ENCODE results near the gene HPCA.
A peak's percentile ranks its signal among the peaks of the same experiment; 100 is the strongest.
"Not testable (repeated sequence)": the region's sequence is repeated elsewhere in the genome, so short reads cannot be mapped to it uniquely, and the experiment has no call there.

HPCA gene

DNA sequence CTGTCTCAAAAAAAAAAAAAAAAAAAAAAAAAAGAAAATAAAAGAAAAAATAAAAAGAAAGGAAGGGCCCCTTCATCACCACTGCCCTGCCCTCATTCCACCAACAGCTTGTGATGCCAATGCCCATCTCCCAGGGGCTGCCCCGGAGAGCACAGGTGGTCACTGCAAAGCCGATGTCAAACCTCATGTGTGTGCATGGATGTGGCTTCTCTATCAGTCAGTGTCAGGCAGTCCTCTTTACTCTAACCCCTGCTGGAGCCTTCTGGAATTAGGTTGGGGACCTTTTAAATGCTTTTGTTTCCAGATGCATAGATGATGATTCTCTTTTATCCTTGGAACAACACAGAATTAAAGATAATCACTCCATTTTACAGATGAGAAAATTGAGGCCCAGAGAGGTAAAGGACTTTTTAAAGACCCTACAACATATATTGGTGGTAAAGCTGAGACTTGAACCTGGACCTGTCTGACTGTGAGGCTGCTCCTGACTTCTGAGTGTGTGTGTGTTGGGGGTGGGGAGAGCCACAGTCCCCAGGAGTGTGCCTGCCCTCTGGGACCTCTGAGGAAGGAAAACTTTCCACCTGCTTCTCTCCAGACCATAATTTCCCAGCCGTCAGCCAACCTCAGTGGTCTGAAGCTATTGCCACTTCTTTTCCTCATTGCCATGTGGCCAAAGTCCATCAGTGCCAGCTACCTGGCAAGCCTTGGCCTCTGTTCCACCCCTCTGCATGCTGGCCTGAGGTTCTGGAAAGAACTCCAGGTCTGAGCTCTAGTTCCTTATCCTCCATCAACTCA, 17.9 kb downstream of the HPCA start:
- no peak for DNase-seq

DNA sequence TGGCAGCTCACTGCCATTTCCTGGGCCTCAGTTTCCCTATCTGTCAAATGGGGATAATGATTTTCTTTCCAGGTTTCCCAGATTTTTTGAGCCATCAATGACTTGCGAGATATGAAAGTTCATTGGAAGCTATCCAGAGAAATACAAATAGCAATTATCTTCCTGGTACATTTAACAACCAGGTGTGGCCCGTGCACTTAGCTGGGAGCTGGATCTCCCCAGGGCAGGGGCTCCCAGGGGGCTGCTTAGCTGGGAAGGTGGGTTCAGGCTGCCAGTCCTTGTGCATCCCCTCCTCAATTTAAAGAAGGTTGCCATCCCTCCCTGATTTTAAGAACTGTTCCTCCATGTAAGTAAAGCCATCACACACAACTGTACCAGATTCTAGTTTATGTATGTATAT, 18.5 kb downstream of the HPCA start:
- no peak for DNase-seq

DNA sequence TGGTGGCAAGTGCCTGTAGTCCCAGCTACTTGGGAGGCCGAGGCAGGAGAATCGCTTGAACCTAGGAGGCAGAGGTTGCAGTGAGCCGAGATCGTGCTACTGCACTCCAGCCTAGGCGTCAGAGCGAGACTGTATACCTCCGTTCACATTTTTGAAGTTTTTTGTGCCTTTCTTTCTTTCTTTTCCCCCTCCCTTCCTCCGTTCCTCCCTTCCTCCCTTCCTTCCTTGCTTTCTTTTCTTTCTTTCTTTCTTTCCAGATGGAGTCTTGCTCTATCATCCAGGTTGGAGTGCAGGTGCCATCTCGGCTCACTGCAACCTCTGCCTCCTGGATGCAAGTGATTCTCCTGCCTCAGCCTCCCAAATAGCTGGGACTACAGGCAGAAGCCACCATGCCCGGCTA, 19.3 kb downstream of the HPCA start:
- not testable (repeated sequence) for DNase-seq

DNA sequence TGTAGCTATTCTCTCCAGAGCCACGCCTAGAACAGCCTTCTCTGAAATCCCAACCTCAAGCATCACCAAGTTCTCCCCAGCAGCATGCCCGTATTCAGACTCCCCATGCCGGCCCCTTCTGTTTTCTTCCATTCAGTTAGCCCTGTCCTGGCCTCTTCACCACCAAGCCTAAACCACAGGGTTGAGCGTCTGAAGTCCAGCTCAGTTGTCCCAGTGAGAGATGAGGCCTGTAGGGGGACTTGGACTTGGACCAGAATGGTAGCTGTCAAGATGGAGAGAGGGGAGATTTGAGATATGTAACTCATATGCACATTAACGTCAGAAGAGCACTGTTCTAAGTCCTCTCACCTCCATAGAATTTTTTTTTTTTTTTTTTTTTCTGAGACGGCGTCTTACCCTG, 20.4 kb downstream of the HPCA start:
- no peak for DNase-seq

DNA sequence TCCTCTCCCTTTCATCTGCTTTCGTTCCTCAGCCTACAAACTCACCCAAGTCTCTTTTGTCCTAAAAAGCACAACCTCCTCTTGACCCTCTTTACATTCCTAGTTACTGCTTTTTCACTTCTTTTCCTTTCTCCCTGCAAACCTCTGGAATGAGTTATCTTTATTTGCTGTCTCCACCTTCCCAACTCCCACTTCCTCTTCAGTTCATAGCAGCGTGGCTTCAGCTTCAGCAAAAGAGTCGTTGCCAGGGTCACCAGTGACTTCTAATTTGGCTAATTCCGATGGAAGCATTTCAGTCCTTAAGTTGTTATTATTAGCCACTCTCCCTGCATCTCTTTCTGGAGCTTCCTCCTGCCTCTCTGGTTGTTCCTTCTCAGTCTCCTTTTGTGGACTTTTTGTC, 21.1 kb downstream of the HPCA start:
- DNase-seq: no peak

DNA sequence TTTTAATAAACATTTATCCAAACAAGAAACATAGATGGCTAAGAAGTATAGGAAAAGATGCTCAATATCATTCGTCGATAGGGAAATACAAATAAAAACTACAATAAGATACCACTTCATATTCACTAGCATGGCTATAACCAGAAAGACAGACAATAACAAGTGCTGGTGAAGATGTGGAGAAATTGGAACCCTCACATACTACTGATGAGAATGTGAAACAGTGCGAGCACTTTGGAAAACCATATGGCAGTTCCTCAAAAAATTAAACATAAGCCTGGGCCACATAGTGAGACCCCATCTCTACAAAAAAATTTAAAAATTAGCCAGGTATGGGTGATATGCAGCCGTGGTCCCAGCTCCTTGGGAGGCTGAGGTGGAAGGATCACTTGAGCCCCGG, 24.0 kb downstream of the HPCA start:
- DNase-seq: no peak

DNA sequence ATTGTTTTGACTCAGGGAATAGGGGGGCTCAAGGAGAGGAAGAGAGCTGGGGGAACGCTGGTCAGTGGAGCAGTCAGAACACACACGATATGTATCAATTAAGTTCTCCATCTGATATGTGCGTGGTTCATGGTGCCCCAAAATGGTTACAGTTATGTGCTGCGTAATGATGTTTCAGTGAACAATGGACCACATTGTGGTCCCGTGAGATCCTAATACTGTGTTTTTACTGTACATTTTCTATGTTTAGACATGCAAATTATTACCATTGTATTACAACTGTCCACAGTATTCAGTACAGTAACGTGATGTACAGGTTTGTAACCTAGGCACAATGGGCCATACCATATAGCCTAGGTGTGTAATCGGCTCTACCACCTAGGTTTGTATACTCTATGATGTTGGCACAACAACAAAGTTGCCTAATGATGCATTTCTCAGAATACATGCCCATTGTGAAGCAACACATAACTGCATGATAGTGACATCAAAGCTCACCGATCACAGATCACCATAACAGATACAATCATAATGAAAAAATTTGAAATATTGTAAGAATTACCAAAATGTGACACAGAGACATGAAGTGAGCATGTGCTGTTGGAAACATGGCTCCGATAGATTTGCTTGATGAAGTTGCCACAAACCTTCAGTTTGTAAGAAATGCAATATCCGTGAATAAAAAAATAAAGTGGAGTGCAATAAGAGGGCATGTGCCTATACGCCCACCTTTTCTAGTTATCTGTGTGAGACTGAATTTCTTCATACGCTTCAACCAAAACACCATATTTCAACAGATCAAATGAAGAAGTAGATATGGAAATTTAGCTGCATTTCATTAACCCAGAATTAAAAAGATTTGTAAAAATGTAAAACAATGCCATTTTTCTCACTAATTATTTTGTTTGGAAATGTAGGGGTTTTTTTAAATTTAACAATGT, 29.7 kb downstream of the HPCA start:
- no peak for DNase-seq

DNA sequence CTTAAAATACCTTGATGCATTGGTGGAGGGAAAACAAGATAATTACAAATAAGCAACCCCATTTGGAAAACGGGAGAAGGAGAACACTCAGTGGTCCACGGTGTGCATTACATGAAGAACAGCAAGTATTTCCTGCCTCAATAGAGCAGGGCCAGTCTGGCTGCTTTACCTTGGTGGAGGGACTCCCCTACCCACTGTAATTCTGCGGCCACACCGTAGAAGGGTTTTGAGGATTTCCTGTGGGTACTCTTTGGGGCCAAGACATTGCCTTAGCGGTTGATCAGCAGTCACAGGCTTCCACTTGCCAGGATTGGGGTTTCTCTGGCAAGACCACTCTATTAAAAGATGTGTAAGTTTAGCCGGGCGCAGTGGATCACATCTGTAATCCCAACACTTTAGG, 31.2 kb downstream of the HPCA start:
- no peak for DNase-seq

DNA sequence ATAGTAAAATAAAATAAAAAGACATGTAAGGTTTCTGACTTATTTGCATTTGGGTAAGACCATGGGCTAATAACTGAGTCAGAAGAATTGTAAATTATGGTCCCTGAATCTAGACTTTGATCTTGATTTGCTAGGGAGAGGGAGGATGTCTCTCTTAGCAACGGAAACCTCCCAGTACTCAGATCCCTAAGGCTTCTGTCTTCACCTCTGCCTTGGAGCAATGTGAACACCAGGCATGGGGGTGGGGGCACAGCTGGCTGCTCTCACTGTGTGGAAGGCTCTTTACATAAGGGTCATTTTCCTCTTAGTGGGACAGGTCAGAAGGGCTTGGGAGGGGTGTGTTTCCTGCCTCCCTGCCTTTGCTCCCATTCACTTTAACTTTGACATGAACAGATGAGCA, 31.9 kb downstream of the HPCA start:
- no peak for DNase-seq

DNA sequence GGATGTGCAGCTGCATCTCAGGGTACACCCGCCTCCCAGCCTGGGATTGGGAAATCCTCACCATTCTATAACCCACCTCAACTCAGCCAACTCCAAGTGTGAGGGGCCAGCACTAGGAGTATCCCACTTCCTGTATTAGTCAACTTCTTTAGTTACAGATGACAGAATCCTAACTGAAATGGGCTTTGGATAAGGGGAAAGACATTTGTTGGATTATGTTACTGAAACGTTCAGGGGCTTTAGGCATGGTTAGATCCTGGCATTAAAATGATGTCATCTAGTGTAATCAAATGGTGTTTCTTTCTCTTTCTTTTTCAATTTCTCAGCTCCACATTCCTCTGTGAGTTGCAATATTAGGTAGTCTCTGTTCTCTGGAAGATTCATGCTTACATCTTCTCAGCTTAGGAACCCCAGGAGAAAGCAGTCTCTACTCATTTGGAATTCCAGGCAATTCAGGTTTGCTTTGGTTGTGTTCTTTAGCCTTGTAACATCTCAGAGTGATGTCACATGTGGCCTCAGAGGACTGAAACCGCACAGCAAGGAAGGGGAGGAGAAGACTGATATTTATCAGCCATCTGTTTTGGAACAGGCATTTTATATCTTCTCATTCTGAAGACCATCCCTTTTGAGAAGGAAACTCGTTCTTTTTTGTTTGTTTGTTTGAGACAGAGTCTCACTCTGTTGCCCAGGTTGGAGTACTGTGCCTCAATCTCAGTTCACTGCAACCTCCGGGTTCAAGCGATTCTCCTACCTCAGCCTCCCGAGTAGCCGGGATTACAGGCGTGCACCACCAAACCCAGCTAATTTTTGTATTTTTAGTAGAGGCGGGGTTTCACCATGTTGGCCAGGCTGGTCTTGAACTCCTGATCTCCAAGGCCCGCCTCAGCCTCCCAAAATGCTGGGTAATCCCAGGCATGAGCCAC, 33.8 kb downstream of the HPCA start:
- DNase-seq: no peak

DNA sequence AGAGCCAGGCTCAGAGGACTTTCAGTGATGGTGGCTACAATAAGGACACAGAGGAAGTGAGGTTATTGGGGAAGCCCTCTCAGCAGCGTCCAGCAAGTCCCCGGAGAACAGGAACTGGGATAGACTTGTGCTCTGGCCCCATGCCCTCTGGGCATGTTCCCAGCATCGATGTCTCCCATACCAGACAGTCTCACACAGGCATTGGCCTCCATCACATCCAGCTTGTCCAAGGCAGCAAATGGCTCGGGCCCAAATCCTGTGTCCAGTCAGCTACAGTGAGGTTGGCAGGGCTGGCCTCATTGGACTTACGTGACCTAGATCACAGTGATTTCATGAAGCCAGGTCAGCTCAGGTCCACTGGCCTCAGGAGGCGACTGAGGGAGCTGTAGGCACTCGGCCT, 34.5 kb downstream of the HPCA start:
- no peak for DNase-seq

DNA sequence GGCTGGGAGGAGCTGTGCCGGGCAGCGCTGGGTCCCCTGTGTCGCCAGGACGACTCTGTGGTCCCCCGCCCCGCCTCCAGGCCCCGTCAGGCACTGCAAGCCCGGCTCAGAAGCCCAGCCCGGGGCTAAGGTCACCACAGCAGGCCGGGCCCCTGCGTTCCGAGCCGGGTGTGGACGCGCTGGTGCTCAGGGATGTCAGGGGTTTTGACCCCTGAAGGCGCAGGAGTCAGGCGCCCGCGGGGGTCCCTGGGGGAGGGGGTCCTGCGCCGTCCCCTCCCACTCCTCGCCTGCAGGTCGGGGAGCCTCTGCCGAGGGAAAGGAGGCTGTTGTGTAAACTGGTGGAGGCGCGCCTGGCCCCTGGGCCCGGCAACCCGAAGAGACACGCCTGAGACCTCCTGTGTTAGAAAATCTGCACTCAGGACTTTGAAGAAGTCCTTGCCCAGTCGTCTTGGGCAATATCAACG, 38.6 kb downstream of the HPCA start:
- peak; percentile 37 for DNase-seq

DNA sequence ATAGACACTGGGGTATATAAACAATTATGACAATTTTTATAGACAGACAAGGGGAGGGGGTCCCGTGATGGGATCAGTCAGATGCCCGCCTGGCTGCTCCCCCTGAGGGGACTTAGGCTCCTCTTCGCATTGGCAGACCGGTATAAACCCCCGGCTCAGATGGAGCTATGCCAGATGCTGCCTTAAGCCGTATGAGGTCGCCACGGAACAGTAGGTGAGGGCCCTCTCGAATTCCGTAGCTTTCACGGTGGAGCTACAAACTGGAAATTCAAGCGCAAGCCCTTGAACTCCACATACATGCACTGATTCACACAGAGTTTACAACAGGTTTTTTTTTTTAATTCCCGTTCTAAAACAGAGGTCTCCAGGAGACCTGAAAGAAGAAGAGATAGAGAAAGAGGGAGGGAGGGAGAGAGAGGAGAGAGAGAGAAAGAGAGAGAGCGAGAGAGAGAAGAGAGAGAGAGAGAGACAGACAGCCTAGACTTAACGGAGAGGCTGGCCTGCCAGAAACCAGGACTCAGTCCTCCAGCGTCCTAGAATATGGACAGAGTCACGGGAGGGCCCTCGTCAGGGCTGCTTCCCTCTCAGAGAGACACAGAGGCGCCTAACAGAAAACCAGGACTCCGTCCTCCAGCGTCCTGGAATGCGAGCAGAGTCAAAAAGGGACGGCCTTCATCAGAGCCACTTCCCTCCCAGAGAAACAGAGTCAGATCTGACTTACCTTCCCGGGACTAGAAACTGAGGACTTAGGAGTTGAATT, 39.3 kb downstream of the HPCA start:
- peak; percentile 36 for DNase-seq

DNA sequence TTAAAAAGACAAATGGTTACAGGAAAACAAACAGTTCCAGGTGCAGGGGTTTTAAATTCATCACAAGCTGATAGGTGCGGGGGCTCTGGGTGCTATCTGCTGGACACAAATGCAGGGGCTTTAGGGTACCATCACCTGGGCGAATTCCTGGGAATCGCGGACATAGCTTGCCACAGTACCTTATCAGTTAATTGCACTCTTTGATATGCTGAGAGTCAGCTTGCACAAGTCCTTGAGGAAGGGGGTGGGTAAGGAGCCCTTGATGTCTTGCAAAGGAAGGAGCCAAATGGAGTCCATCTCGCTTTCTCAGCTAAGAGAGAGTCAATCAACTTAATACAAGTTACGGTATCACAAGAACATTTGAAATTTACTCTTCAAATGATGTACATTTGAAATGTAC, 40.3 kb downstream of the HPCA start:
- DNase-seq: no peak

DNA sequence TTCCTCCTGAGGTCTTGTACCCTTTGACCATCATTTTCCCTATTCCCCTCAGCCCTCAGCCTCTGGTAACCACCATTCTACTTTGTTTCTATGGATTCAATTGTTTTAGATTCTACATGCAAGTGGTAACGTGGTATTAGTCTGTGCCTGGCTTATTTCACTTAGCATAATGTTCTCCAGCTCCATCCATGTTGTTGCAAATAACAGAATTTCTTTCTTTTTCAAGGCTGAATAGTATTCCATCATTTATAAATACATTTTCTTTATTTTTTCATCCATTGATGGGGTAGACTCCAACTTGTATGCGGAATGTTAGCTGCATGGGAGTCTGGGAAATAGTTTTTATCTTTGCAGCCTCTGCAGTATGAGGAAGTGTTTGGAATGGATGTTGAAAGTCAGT, 41.1 kb downstream of the HPCA start:
- DNase-seq: no peak

DNA sequence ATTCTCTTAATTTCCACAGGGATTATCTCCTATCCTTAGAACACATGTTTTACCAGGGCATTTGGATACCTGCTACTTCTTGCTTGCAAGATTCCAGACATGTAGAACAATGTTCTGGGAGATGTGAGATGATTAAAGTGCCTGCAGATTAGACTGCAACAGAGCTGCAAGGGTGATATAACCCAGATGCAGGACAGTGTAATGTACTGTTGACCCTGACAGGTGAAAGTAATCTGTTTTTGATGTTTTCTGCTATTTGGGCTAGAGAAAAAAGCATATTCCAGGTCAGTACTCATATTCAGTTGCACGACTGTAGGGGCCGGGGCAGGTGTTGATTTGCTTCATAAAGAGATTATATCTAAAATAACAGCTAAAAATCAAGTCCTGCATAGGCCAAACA, 42.0 kb downstream of the HPCA start:
- no peak for DNase-seq

DNA sequence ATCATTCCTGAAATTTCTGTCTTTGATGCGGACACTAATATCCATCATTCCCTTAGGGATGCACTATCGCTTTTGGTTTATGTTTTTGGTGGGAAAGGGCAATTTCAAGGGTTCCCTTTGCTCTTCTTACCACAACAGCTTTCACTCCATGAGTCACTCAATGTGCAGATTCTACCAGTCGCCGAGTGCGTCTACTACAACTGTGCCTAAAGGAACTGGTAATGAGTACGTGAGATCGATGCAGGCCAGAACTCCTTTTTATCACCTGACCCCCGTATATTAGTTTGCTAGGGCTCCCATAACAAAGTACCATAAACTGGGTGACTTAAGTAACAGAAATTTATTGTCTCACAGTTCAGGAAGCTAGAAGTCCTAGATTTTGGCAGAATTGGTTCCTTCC, 42.4 kb downstream of the HPCA start:
- DNase-seq: no peak

DNA sequence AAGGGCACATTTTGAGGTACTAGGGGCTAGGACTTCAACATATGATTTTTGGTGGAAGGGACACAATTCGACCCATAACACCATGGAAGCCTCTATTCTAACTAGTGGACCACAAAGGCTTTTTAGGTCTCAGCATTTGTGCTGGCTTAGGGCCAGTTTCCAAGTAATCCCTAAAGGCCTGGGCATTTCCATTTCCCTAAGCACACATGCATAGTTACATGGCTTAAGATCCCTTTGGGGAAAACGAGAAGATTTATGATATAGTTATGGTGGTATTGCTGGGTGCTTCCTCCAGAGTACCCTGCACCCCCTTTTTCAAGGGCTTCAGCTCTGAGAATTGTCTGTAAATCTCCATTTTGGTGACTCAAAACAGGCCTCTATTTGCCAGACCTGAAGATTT, 43.1 kb downstream of the HPCA start:
- DNase-seq: no peak

DNA sequence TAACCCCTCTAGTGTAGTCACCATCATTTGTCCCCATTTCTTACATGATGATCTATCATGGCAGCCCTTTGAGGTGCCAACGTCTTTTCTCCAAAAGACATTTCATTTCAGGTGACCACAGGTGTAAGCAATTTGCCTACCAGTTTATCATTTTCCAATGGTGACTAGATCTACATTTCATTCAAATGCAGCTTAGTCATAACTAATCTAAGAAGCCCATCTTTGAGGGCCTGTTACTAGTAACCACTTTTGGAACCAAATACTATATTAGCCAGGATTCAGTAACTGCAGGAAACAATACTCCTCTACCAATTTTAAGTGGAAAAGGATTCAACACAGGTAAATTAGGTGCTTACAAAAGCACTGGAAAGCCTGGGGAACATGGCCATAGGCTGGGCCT, 45.5 kb downstream of the HPCA start:
- DNase-seq: no peak

DNA sequence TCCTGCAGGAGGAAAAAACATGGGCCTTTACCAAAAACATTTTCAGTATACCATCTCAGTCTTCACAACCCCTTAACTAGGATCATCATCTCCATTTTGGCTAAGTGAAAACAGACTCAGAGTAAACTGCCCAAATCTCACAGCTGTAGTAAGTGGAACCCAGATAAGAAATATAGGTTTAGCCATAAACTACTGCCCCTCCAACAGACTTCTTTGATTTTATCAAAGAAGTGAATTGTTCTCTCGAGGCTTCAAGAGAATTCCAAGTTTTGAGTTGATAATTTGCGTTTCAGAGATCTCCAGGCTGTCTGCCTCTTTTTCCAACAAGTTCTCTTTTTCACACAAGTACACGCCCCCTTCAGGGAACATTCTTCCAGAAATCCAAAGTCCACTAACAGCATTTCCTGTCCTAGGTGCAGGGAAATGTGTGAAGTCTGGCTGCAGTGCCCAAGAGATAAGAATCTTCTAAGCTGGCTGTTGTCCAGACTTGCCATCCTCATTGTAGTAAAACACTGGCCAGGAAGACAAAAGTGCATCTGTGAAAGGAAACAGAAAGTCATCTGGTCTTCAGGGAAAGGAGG, 47.5 kb downstream of the HPCA start:
- DNase-seq: no peak

DNA sequence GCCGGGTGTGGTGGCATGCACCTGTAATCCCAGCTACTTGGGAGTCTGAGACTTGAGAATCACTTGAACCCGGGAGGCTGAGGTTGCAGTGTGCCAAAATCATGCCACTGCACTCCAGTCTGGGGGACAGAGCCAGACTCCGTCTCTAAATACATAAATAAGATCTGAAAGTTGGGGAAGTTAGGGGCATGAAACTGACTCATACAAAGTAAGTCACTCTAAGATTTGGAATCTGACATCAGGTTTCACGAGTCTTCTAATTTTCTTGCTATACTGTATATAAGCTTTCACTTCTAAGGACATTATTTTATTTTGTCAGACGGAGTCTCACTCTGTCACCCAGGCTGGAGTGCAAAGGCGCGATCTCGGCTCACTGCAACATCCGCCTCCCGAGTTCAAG, 48.2 kb downstream of the HPCA start:
- no peak for DNase-seq

DNA sequence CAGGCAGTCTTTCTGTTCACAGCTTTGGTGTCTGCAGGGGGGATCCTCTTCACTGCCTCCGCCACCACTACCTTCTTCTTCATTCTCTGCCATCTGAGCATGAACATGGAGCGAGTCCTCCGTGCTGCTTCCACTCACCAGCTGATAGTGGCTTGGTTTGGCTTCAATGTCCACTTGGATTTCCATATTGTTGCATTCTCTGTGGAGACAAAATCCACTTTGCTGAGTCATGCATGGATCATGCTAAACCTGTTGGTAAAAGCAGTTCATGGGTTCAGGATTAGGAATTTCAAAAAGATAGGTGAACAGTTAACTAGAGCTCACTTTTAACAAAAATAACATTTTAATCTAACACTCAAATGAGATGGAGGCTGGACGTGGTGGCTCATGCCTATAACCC, 50.8 kb downstream of the HPCA start:
- DNase-seq: no peak
